Measurements from ENCODE around the gene C14orf119. TPM values are rescaled to one million over a fixed set of nuclear protein-coding genes. Genes with fewer than 3 reads are reported as not detected.
A peak's percentile ranks its signal among the peaks of the same experiment; 100 is the strongest.

Gene C14orf119
- total RNA-seq (2014; rRNA removed; shearing (Covaris generic); ENCODE audit: low replicate concordance), result 35.2 and 57.1 TPM in 2 replicates

DNA sequence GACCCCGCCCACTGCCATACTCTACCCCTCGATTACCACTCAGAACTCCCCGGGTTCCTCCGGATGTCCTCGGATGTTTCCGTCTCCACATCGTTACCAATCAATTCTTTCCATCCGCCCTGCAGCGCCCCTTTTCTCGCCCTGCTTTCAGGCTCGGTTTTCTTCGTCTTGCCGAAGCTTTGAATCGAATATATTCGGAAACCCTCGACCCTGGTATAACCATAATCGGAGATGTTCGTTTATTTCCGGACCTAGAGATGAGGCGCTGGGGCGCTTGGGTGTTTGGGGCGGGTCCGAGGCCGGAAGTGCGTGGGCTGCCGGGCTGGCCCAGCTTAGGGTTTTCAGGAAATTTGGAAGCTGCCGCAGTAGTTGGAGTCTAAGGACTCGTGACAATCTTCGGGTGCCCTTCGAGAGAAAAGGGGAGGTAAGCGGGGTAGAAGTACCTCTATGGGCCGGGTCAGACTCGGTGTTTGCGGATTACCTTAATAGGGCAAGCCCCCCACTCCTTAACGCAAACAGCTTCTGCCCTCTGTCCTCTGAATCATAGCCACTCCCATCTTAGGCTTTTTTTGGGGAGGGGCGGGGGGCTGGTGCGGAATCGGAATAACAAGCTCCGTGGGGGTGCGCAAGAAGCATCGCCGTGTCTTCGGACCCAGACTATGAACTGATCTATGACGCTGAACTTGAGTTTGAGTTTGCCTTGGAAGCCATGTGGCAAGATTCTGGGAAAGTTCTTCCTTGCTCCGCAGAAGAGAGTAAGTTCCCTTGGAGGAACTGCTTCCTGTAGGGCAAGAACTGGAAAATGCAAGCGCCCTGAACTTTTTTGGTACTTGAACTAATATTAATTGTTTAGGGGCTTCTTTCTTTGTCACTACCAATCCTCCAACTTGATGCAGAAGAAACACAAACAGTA, at the start of gene C14orf119:
TSS of gene C14orf119 (plus strand) at position 310 of the 913 bp plus-strand sequence. CDS start 2,154 bp downstream, outside the sequence.
- DNase-seq (ENCODE audit: low read depth), result peak; percentile 98
- in situ Hi-C loops (cut with HindIII; ENCODE audit: low pct_unique_long_range_greater_than_20kb, low sequenced_read_pairs), result no loop called here

- in situ Hi-C loops (cut with HindIII; ENCODE audit: low pct_unique_long_range_greater_than_20kb, low sequenced_read_pairs), result no loop called here
- DNase-seq (ENCODE audit: low read depth), result no peak
Observed at GRCh38 chr14:23047034-23047634, 48.2 kb upstream of the C14orf119 start.

DNA sequence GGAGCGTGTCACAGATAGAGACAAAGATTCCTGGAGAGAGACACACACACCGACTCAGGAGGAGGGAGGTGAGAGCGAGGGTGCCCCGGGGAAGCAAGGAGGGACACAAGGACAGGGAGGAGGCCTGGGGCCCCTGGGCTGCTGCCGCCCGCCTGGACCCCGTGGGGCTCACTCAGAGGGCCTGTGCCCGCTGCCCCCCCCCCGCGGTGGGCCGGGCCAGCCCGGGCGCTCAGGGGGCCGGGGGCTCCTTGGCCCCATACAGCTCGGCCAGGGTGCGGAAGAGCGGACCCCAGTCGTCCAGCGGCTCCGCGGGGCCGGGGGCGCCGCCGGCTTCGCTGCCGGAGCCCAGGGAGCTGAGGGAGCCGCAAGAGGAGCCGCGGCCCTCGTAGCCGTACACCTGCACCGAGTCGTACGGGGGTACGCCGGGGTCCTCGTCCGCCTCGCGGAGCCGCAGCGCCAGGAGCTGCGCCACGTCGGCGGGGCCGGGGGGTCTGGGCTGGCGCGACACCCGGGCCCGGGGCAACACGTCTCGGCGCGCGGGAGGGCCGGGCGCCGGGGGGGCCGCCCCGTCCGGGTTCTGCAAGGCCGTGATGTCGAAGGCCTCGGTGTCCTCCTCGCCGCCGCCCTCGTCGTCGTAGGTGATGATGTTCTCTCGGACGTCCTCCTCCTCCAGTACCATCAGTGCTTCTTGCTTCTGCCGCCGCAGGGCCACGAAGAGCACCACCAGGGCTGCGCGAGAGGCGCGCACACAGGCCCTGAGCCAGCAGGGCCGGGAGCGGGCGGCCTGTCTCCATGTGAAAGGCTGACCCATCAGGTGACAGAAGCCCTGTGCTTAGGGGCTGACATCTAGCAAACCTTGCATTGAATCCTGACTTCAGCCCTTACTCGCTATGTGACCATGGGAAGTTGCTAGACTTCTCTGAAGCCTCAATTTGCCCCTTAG, 47.3 kb upstream of the C14orf119 start:
- in situ Hi-C loops (cut with HindIII; ENCODE audit: low pct_unique_long_range_greater_than_20kb, low sequenced_read_pairs), result no loop called here
- DNase-seq (ENCODE audit: low read depth), result no peak

DNA sequence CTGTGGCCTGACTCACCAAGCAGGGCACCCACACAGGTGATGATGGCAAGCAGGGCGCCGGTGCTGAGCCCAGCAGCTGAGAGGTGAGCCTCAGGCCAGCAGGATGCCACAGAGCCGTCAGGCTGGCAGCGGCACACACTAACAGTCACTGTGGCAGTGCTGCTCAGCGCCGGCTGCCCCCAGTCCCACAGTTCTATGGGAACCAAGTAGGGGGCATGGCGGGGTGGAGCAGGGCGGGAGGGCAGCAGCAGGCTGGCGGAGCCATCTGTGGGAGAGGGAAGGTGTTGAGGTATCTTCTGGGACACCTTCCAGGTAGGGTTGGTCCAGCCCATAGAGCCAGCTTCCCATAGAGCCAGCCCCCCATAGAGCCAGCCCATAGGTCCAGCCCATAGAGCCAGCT, 46.3 kb upstream of the C14orf119 start:
- in situ Hi-C loops (cut with HindIII; ENCODE audit: low pct_unique_long_range_greater_than_20kb, low sequenced_read_pairs), result no loop called here
- DNase-seq (ENCODE audit: low read depth), result no peak

DNA sequence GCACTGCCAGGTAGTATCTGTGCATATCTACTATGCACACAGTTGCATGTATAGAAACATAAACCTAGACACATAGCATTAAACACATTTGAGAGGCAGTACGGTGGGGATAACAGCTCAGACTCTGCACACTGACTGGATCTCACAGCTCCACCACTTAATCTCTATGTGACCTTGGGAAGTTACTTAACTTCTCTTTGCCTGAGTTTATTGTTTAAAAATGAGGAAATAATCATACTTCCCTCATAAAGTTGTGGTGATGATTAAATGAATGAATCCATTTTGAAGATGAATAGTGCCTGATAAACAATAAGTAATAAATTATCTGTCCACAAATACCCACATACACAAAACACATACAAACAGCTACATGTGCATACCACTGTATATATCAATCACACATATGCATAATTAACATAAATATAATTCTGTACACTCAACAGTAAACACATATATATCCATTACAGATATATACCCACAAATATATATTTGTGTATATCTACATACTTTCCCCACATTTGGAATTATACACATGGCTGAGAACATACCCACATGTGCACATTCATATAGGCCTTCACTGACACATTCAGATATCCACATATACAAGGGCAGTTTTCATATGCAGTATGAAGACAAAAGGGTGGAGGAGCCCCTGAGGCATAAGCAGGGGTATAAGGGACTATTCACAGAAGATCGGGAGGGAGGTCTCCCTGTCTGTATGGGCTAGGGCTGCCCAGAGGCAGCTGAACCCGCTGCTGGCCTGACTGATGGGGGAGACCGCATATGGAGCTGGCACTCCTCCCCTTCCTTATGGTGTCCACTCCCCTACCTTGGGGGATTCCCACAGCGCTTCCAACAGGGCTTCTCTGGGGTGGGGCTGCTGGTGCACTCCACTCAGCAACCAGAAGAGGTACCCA, 43.9 kb upstream of the C14orf119 start:
- DNase-seq (ENCODE audit: low read depth), result no peak
- in situ Hi-C loops (cut with HindIII; ENCODE audit: low pct_unique_long_range_greater_than_20kb, low sequenced_read_pairs), result no loop called here

GRCh38 chr14:23052182-23052623, 43.1 kb upstream of the C14orf119 start:
- no peak for DNase-seq (ENCODE audit: low read depth)
- in situ Hi-C loops (cut with HindIII; ENCODE audit: low pct_unique_long_range_greater_than_20kb, low sequenced_read_pairs), result no loop called here

- no peak for DNase-seq (ENCODE audit: low read depth)
- in situ Hi-C loops (cut with HindIII; ENCODE audit: low pct_unique_long_range_greater_than_20kb, low sequenced_read_pairs), result no loop called here
Observed at GRCh38 chr14:23052671-23053070, 42.6 kb upstream of the C14orf119 start.

GRCh38 chr14:23053426-23053825, 41.9 kb upstream of the C14orf119 start:
- in situ Hi-C loops (cut with HindIII; ENCODE audit: low pct_unique_long_range_greater_than_20kb, low sequenced_read_pairs), result no loop called here
- DNase-seq (ENCODE audit: low read depth), result no peak

GRCh38 chr14:23054000-23054811, 41.1 kb upstream of the C14orf119 start:
- no peak for DNase-seq (ENCODE audit: low read depth)
- in situ Hi-C loops (cut with HindIII; ENCODE audit: low pct_unique_long_range_greater_than_20kb, low sequenced_read_pairs), result no loop called here

GRCh38 chr14:23055147-23055550, 40.2 kb upstream of the C14orf119 start:
- no peak for DNase-seq (ENCODE audit: low read depth)
- in situ Hi-C loops (cut with HindIII; ENCODE audit: low pct_unique_long_range_greater_than_20kb, low sequenced_read_pairs), result no loop called here

GRCh38 chr14:23055621-23056144, 39.6 kb upstream of the C14orf119 start:
- in situ Hi-C loops (cut with HindIII; ENCODE audit: low pct_unique_long_range_greater_than_20kb, low sequenced_read_pairs), result no loop called here
- DNase-seq (ENCODE audit: low read depth), result no peak

DNA sequence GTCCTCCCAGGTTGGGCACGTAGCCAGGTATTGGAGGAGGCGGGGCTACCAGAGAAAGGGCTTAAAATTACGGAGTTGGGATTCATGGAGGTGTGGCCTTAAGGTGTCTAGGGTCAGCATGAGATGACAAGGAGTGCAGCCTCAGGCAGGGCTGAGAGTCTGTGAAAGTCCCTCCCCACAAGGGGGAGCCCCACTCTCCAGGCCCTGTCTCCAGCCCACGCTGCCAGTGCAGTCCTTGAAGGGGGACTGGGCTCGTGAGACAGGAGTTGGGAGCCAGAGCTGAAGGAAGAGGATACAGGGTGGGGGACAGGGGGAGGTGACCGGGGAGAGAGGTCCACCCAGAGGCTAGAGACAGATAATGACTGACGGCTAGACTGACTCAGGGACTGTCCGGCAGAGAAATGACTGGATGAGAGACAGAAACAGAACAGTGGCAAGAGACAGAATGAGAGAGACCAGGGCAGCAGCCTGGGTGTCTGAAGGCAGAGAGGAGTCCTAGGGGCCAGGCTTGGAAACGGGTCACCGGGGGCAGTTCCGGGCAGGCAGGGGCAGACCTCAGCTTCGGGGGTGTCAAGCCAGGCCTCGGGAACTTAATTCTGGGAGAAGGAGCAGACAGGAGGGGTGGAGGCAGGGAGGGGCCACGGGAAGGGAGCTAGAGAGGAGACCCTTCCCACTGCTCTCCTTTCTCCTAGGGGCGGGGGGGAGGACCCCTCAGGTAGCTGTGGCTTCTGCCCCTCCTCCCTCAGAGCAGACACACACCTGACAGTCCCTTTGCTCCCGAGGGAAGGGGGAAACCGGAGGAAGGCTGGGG, 39.0 kb upstream of the C14orf119 start:
- in situ Hi-C loops (cut with HindIII; ENCODE audit: low pct_unique_long_range_greater_than_20kb, low sequenced_read_pairs), result no loop called here
- DNase-seq (ENCODE audit: low read depth), result peak; percentile 72

GRCh38 chr14:23056956-23057756, 38.1 kb upstream of the C14orf119 start, which contains the start of gene CDH24:
Gene CDH24, minus strand, starts transcription at chr14:23057520. Its CDS starts 1,787 bp downstream, at chr14:23055733.
- in situ Hi-C loops (cut with HindIII; ENCODE audit: low pct_unique_long_range_greater_than_20kb, low sequenced_read_pairs), result no loop called here
- DNase-seq (ENCODE audit: low read depth), result peak; percentile 70

GRCh38 chr14:23057757-23058653, 37.3 kb upstream of the C14orf119 start:
- peak; percentile 80 for DNase-seq (ENCODE audit: low read depth)
- in situ Hi-C loops (cut with HindIII; ENCODE audit: low pct_unique_long_range_greater_than_20kb, low sequenced_read_pairs), result no loop called here

All from Caki2 (cell line).